Karpas-422 (cell line): Measurements from ENCODE around the gene ARID3C. TPM values are rescaled to one million over a fixed set of nuclear protein-coding genes. Genes with fewer than 3 reads are reported as not detected.

ENCODE experiments used
- small RNA-seq: library from RNA; depleted of rRNA; stranded (forward); fragments of <200 nt; gene quantifications from one replicate; pipeline ENCODE3, GENCODE V24; 2014
- total RNA-seq: library from RNA; depleted of rRNA; stranded (reverse); fragments of >200 nt; shearing (Covaris generic); gene quantifications from 2 replicates; pipeline ENCODE4 v1.2.3, GENCODE V29; 2014; ENCODE audit warnings: low replicate concordance; rRNA removed

Gene ARID3C
- total RNA-seq, 1 experiment from 2014 or later: 0.48 TPM

Small RNA genes lying within 50 kb of the gene (small RNA-seq; reads per million reads assigned to genes)
- gene CCL27: not detected

Other genes with a start within 250 kb of the ARID3C start
- gene FAM219A, start 170.5 kb downstream of the ARID3C start, total RNA-seq: 3.7 and 4.5 TPM in 2 replicates
- gene DNAI1, start 170.3 kb downstream of the ARID3C start, total RNA-seq: 1.6 and 3.4 TPM in 2 replicates
- 14.1 and 16.0 TPM in 2 replicates for gene ENHO, start 106.1 kb downstream of the ARID3C start, total RNA-seq
- not detected in 2 replicates for gene CNTFR, start 39.3 kb downstream of the ARID3C start, total RNA-seq
- gene RPP25L, start 17.0 kb downstream of the ARID3C start, total RNA-seq: 40.3 and 62.0 TPM in 2 replicates
- gene DCTN3, start 8.6 kb downstream of the ARID3C start, total RNA-seq: 75.9 and 98.9 TPM in 2 replicates
- gene SIGMAR1, start 8.7 kb upstream of the ARID3C start, total RNA-seq: 78.2 and 120 TPM in 2 replicates
- 45.4 and 66.2 TPM in 2 replicates for gene GALT, start 17.6 kb upstream of the ARID3C start, total RNA-seq
- gene IL11RA, start 23.1 kb upstream of the ARID3C start, total RNA-seq: 9.4 and 15.1 TPM in 2 replicates
- gene CCL27, start 33.6 kb upstream of the ARID3C start, total RNA-seq: 0.36 TPM in 1 of 2 replicates, not detected in the other
- not detected in 2 replicates for gene CCL19, start 62.2 kb upstream of the ARID3C start, total RNA-seq
- gene CCL21, start 81.1 kb upstream of the ARID3C start, total RNA-seq: not detected in 2 replicates